Tibial nerve (tissue), 4 donors: ENCODE measurements around the gene PKHD1. TPM values are rescaled to one million over a fixed set of nuclear protein-coding genes. Genes with fewer than 3 reads are reported as not detected.

Experiments used
- DNase-seq, 2 donors: peaks; one replicate each; pipeline ENCODE4 v3.0.0-alpha.2; 2019; ENCODE audit warnings: low spot score in 2 of 2
- H3K27ac ChIP-seq, 4 donors: fragments of 200-600 bp; sonication (generic) in 3 of 4; one replicate each; pipeline ENCODE4 v1.5.1; 2017 to 2019; ENCODE audit warnings: mild to moderate bottlenecking in 1 of 4
- H3K27me3 ChIP-seq, 2 donors: fragments of 200-600 bp; sonication (generic) in 1 of 2; one replicate each; pipeline versions ENCODE4 v1.5.1 to v1.6.0; 2017 to 2019
- H3K36me3 ChIP-seq, 3 donors: fragments of 200-600 bp; sonication (generic); one replicate each; pipeline ENCODE4 v1.5.1; 2018 to 2019
- H3K4me1 ChIP-seq, 4 donors: fragments of 200-600 bp; sonication (generic) in 3 of 4; one replicate each; pipeline ENCODE4 v1.5.1; 2017 to 2019
- H3K4me3 ChIP-seq, 4 donors: fragments of 200-600 bp; sonication (generic) in 3 of 4; one replicate each; pipeline ENCODE4 v1.5.1; 2017 to 2019; ENCODE audit warnings: mild to moderate bottlenecking in 1 of 4, moderate library complexity in 1 of 4
- H3K9me3 ChIP-seq, 4 donors: fragments of 200-600 bp; sonication (generic) in 3 of 4; one replicate each; pipeline ENCODE4 v1.5.1; 2017 to 2019
- EP300 ChIP-seq, 2 donors: sonication (generic); formaldehyde crosslinking; IDR thresholded peaks; one replicate each; pipeline ENCODE4 v1.6.1; 2017; ENCODE audit warnings: antibody characterized with exemption in 2 of 2, mild to moderate bottlenecking in 1 of 2
- POLR2A ChIP-seq, 2 donors: fragments of 450-650 bp; IDR thresholded peaks; one replicate each; pipeline ENCODE4 v1.6.1; 2017; ENCODE audit warnings: antibody characterized with exemption in 2 of 2, mild to moderate bottlenecking in 2 of 2, moderate library complexity in 2 of 2
- WGBS, 2 donors: methylation state at CpG; one replicate each; pipeline ENCODE4 v1.1.5; 2018; 5-methylcytosine and 5-hydroxymethylcytosine counted together
- total RNA-seq, 4 donors: library from RNA; depleted of rRNA; stranded (reverse); fragments of >200 nt; gene quantifications; one replicate each; pipeline ENCODE4 v1.1.0, GENCODE V29; 2016
- TF ChIP-seq, protein P1 (sequence below), 5 experiments: fragments of 200-600 bp in 3 of 5; fragments of 450-650 bp in 2 of 5; sonication (generic) in 3 of 5; IDR thresholded peaks; one replicate each; pipeline ENCODE4 v1.5.1; 2016 to 2019; ENCODE audit warnings: antibody characterized with exemption in 5 of 5, mild to moderate bottlenecking in 3 of 5, moderate library complexity in 2 of 5

The PKHD1 gene
- total RNA-seq, 4 donors from 2014 or later: under 0.01 to 0.22 (median 0.20) TPM

DNA sequence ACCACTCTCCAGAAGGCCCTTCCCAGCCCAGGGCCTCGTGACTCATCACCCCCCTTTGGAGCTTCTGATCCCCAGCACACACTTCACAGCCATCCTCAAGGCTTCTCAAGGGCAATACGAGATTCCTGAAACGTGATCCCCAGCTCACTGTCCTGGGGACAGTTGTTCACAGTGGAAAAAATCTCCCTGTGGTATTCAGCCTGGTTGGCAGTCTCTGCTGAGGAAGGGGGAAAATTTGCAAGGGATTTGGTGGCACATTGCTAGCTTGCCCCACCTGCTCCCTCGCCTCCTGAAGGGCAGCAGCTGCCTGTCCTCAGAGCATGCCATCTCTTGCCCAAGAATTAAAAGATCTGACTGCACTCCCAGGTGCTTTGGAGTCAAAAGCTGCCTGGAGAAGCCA lies 20.7 kb upstream of the PKHD1 start:
- 34 to 50% methylated on average over 4 of the region's 4 CpGs for WGBS, 2 donors
- TF ChIP-seq, protein P1, sequence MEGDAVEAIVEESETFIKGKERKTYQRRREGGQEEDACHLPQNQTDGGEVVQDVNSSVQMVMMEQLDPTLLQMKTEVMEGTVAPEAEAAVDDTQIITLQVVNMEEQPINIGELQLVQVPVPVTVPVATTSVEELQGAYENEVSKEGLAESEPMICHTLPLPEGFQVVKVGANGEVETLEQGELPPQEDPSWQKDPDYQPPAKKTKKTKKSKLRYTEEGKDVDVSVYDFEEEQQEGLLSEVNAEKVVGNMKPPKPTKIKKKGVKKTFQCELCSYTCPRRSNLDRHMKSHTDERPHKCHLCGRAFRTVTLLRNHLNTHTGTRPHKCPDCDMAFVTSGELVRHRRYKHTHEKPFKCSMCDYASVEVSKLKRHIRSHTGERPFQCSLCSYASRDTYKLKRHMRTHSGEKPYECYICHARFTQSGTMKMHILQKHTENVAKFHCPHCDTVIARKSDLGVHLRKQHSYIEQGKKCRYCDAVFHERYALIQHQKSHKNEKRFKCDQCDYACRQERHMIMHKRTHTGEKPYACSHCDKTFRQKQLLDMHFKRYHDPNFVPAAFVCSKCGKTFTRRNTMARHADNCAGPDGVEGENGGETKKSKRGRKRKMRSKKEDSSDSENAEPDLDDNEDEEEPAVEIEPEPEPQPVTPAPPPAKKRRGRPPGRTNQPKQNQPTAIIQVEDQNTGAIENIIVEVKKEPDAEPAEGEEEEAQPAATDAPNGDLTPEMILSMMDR (IDR thresholded peaks at IDR 0.05): no peak
- TF ChIP-seq EP300 (IDR thresholded peaks at IDR 0.05): no peak
- TF ChIP-seq POLR2A (IDR thresholded peaks at IDR 0.05): no peak
- Histone ChIP-seq H3K9me3 (no peaks in the 10 kb centered on the region), H3K4me1 (no peaks in the 10 kb centered on the region), H3K36me3 (no peaks in the 10 kb centered on the region), H3K4me3 (no peak overlapping the region), H3K27me3 (no peaks in the 10 kb centered on the region), H3K27ac (no peak overlapping the region)
- DNase-seq: no peak

DNA sequence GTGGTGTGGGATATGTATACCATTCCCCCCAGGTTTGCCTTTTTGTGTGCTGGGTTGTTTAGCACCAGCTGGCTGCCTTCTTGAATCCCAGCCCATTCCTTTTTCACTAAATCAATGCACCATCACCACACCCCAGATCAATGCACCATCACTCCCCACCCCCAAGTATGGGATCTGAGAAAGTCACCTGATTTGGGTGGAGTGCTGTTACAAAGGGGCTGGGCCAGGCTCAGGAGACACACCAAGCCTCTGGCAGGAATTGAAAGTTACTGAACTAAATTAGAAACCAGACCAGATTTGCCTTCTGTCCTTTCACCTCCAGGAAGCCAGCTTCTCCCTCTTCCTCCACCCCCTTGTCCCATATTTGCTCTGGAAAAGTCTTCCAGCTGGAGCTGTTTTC lies 19.6 kb upstream of the PKHD1 start:
- Histone ChIP-seq H3K4me1 (no peaks in the 10 kb centered on the region), H3K4me3 (no peak overlapping the region), H3K9me3 (no peaks in the 10 kb centered on the region), H3K27me3 (no peaks in the 10 kb centered on the region), H3K27ac (no peak overlapping the region), H3K36me3 (no peaks in the 10 kb centered on the region)
- no peak for TF ChIP-seq POLR2A (IDR thresholded peaks at IDR 0.05)
- TF ChIP-seq, protein P1 (IDR thresholded peaks at IDR 0.05): no peak
- TF ChIP-seq EP300 (IDR thresholded peaks at IDR 0.05): no peak
- no peak for DNase-seq

DNA sequence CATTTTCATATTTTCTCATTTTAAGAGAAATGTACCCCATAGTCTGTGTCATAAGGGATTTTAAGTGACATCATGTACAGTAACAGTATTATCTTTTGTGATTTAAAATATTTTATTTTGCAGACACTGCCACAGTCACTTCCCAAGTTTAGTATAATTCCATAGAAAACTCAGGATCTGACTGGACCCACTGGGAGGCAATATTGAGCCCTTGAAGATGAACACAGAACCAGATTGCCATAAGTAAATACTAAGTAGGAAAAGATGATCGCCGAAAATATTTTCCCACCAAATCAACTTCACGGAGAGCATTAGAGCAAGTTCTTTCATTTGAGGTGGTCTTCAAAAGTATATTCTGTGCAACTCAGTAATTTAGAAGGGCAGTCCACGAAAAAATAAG lies 17.6 kb upstream of the PKHD1 start:
- no peak overlapping the region for H3K27ac ChIP-seq
- 79% methylated on average over 4 of the region's 4 CpGs for WGBS, 2 donors
- H3K36me3 ChIP-seq: no peaks in the 10 kb centered on the region
- DNase-seq: no peak
- TF ChIP-seq EP300 (IDR thresholded peaks at IDR 0.05) (no peak), POLR2A (IDR thresholded peaks at IDR 0.05) (no peak)
- TF ChIP-seq, protein P1 (IDR thresholded peaks at IDR 0.05): no peak
- no peaks in the 10 kb centered on the region for H3K9me3 ChIP-seq
- H3K4me3 ChIP-seq: no peak overlapping the region
- no peaks in the 10 kb centered on the region for H3K4me1 ChIP-seq
- no peaks in the 10 kb centered on the region for H3K27me3 ChIP-seq

DNA sequence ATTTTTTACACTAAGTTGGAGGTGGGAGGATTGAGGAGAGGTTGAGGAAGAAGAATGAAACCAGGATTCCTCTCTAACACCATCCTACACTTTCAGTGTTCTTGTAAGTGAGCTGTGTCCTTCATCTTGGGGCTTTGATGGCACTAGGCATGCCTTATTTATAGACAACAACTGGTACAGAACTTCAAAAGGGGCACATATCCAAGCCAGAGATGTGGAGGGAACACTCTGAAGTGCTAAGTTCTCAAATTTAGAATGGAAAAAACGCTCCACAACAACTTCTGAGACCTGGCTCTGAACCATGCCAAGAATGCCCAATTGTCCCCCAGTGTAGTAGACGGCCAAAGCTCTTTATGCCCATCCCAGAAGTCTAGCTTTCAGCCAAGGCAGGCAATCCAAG lies 16.2 kb upstream of the PKHD1 start:
- WGBS, 2 donors: 66 to 71% methylated on average over 2 of the region's 2 CpGs
- Histone ChIP-seq H3K36me3 (no peaks in the 10 kb centered on the region), H3K27ac (no peak overlapping the region), H3K27me3 (no peaks in the 10 kb centered on the region), H3K4me1 (no peaks in the 10 kb centered on the region), H3K4me3 (no peak overlapping the region), H3K9me3 (no peaks in the 10 kb centered on the region)
- TF ChIP-seq, protein P1 (IDR thresholded peaks at IDR 0.05): no peak
- TF ChIP-seq EP300 (IDR thresholded peaks at IDR 0.05) (no peak), POLR2A (IDR thresholded peaks at IDR 0.05) (no peak)
- no peak for DNase-seq

DNA sequence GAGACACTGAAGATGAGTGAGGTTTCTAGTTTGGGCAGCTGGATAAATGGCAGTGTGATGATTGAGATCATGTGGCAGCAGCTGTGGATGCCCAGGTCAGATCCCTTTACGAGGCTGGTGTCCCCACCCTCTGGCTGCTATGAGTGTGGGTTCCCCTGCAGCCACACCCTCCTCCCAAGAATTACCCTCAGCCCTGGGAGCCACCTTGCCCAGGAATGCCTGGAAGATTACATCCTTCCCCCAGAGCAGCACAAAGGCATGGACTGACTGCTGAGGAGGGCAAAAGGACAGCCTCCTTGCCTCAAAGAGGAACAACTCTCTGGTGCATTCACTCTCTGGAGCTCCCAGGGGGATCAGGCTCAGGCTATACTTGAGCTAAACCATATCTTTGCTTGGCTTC lies 15.0 kb upstream of the PKHD1 start:
- 55 to 83% methylated on average over 1 of the region's 1 CpG for WGBS, 2 donors
- H3K27ac ChIP-seq: no peak overlapping the region
- no peak for DNase-seq
- H3K9me3 ChIP-seq: no peaks in the 10 kb centered on the region
- no peak overlapping the region for H3K4me3 ChIP-seq
- no peaks in the 10 kb centered on the region for H3K4me1 ChIP-seq
- no peaks in the 10 kb centered on the region for H3K36me3 ChIP-seq
- H3K27me3 ChIP-seq: no peaks in the 10 kb centered on the region
- TF ChIP-seq EP300 (IDR thresholded peaks at IDR 0.05) (no peak), POLR2A (IDR thresholded peaks at IDR 0.05) (no peak)
- TF ChIP-seq, protein P1 (IDR thresholded peaks at IDR 0.05): no peak
